AG10803 (cell line): Measurements from ENCODE around the gene SCNN1B.

Experiments used
- DNase-seq: peaks from one replicate; pipeline ENCODE4 v3.0.0; 2010; ENCODE audit warnings: low read depth
- H3K4me3 ChIP-seq: 2 replicates; pipeline ENCODE4 v1.5.1; 2011; ENCODE audit warnings: mild to moderate bottlenecking, low read length, control low read depth
- TF ChIP-seq, protein P1 (sequence below): conservative IDR thresholded peaks from 2 replicates; pipeline ENCODE4 v1.5.1; 2011; ENCODE audit warnings: mild to moderate bottlenecking, low read length, control low read depth, inconsistent platforms

Gene SCNN1B

DNA sequence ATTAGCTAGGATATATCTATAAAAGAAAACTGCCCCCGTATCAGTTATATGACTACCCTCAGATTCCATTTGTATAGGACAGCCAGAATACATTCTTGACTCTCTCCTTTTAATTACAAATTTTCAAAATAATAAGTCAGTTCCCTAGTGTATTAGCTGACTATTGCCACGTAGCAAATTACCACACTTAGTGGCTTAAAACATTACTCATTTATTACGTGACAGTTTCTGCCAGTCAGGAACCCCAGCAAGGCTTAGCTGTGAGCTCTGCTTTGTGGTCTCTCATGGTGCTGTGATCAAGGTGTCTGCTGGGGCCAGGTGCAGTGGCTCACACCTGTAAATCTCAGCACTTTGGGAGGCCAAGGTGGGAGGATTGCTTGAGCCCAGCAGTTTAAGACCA, 13.9 kb upstream of the SCNN1B start:
- no peak overlapping the region for H3K4me3 ChIP-seq
- no peak for DNase-seq
- TF ChIP-seq, protein P1, sequence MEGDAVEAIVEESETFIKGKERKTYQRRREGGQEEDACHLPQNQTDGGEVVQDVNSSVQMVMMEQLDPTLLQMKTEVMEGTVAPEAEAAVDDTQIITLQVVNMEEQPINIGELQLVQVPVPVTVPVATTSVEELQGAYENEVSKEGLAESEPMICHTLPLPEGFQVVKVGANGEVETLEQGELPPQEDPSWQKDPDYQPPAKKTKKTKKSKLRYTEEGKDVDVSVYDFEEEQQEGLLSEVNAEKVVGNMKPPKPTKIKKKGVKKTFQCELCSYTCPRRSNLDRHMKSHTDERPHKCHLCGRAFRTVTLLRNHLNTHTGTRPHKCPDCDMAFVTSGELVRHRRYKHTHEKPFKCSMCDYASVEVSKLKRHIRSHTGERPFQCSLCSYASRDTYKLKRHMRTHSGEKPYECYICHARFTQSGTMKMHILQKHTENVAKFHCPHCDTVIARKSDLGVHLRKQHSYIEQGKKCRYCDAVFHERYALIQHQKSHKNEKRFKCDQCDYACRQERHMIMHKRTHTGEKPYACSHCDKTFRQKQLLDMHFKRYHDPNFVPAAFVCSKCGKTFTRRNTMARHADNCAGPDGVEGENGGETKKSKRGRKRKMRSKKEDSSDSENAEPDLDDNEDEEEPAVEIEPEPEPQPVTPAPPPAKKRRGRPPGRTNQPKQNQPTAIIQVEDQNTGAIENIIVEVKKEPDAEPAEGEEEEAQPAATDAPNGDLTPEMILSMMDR = no peak

DNA sequence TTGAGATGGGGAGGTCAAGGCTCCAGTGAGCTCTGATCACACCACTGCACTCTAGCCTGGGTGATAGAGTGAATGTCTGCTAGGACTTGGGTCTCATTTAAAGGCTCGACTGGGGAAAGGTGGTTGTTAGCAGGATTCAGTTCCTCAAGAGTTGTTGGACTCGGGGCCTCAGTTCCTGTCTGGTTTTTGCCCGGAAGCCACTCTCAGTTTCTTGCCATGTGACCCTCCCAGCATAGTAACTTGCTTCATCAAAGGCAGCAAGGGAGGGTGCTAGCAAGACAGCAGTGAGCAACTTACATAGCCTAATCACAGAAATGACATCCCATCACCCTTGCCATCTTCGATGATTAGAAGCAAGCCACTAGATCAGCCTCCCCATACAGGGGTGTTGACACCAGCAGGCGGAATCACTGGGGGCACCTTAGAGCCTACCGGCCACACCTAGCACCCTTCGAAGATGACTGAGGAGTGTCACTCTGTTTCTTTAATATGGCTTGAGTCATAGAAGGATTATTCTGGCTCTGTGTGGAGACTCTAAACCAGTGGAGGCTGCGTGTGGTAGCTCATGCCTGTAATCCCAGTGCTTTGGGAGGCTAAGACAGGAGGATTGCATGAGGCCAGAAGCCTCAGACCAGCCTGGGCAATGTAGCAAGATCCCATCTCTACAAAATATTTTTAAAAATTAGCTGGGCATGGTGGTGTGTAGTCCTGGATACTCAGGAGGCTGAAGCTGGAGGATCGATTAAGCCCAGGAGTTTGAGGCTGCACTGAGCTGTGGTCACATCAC, 13.2 kb upstream of the SCNN1B start:
- TF ChIP-seq, protein P1 = no peak
- no peak overlapping the region for H3K4me3 ChIP-seq
- DNase-seq = no peak

DNA sequence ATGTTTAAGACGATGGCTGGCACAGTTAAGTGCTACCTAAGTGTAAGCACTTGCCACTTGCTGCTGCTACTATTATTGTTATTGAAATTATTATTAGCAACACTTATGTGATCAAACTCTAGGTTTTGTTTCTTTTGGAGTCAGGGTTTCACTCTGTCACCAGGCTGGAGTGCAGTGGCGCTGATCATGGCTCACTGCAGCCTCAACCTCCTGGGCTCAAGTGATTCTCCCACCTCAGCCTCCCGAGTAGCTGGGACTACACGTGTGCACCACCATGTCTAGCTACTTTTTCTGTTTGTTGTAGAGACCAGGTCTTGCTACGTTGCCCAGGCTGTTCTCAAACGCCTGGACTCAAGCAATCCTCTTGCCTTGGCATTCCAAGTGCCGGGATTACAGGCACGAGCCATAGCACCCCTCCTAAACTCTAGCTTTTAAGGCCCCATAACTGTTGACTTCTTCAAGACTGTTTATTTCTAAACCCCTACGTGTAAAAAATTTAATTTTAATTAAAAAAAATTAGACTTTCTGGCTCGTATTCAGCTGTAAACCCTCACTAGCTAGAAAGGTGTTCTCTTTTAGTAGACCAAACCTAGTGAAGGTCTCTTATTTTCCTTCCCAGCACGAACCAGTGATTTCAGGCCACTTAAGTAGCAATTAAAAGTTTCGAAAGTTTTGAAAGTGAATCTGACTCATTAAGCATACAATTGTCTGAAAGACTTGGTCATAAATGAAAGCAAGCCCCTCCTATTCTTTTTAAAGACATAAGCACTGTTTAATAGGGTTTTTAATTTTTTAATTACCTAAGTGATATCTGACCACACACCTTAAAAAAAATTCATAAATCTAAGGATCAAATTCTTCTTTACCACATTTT, 11.7 kb upstream of the SCNN1B start:
- DNase-seq = no peak
- TF ChIP-seq, protein P1 = no peak
- H3K4me3 ChIP-seq = no peak overlapping the region

DNA sequence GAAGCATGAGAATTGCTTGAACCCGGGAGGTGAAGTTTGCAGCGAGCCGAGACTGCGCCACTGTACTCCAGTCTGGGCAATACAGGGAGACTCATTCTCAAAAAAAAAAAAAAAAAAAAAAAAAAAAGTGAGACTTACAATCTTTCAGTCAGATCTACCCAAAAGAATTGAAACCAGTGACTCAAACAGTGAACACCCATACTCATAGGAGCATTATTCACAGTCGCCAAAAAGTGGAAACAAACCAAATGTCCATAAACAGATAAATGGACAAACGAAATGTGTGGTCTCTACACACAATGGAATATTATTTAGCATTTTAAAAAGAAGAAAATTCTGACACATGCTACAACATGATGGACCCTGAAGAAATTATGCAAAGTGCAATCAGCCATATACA, 9.1 kb upstream of the SCNN1B start:
- TF ChIP-seq, protein P1 = no peak
- DNase-seq = no peak
- H3K4me3 ChIP-seq = no peak overlapping the region

DNA sequence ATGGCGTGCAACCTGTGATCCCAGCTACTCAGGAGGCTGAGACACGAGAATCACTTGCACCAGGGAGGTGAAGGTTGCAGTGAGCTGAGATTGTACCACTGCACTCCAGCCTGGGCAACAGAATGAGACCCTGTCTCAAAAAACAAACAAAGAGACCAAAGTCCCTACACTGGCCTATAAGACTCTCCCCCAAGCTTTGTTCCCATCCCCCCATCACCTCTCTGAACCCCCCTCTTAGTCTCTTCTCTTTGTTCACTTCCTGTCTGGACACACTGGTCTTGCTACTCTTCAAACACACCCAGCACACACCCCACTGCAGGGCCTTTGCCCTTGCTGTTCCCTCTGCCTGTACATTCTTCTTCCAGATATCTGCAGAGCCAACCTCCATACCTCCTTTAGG, 7.8 kb upstream of the SCNN1B start:
- TF ChIP-seq, protein P1 = no peak
- H3K4me3 ChIP-seq = no peak overlapping the region
- DNase-seq = no peak

DNA sequence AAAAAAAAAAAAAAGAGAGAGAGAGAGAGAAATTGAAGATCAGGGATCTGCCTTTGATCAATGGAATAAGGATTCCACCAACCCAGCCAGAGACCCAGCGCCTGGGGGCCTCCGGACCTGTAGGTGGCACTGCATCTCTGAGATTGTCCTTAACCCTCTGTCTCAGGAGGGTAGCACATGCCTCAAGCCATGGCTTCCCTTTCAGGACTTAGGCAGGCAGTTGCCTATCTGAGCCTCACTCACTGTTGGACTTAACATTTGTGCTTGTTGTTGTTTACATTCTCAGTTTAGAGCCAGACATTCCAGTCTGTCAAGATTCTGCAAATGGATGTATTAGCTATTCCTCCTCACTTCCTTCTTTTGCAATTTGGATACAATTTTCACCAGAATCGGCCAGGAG, 5.1 kb upstream of the SCNN1B start:
- TF ChIP-seq, protein P1 = no peak
- DNase-seq = no peak

More for the DNA sequence above, 5.1 kb upstream of the SCNN1B start:
- H3K4me3 ChIP-seq = no peak overlapping the region
